ENCODE measurements around the gene DBR1.

GRCh38 chr3:138197524-138197923 is 22.8 kb upstream of the DBR1 start:
- TF ChIP-seq POLR2A (IDR thresholded peaks at IDR 0.05; ENCODE audit: low read depth, low read length), result no peak
- no peak for TF ChIP-seq MXI1 (IDR thresholded peaks at IDR 0.05; ENCODE audit: borderline replicate concordance, low read depth, low read length)
- TF ChIP-seq CTCF (conservative IDR thresholded peaks at IDR 0.05; ENCODE audit: low read depth, low read length), result no peak
- no peak for TF ChIP-seq FOS (IDR thresholded peaks at IDR 0.05; ENCODE audit: low read depth, low read length)
- TF ChIP-seq BHLHE40 (IDR thresholded peaks at IDR 0.05; ENCODE audit: low read depth, low read length), result no peak
- TF ChIP-seq RAD21 (IDR thresholded peaks at IDR 0.05; ENCODE audit: low read length), result no peak
- no peak for TF ChIP-seq CHD1 (IDR thresholded peaks at IDR 0.05; ENCODE audit: low read depth, low read length)
- TF ChIP-seq, protein P1, sequence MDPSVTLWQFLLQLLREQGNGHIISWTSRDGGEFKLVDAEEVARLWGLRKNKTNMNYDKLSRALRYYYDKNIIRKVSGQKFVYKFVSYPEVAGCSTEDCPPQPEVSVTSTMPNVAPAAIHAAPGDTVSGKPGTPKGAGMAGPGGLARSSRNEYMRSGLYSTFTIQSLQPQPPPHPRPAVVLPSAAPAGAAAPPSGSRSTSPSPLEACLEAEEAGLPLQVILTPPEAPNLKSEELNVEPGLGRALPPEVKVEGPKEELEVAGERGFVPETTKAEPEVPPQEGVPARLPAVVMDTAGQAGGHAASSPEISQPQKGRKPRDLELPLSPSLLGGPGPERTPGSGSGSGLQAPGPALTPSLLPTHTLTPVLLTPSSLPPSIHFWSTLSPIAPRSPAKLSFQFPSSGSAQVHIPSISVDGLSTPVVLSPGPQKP (IDR thresholded peaks at IDR 0.05; ENCODE audit: borderline replicate concordance, low read depth, low read length), result no peak
- no peak for TF ChIP-seq MAZ (IDR thresholded peaks at IDR 0.05; ENCODE audit: borderline replicate concordance, low read depth, low read length)
- no peak for TF ChIP-seq RCOR1 (IDR thresholded peaks at IDR 0.05; ENCODE audit: insufficient replicate concordance, low read length)
